LNCaP clone FGC (cell line): ENCODE measurements around the gene KLHL6.
"Not testable (repeated sequence)": the region's sequence is repeated elsewhere in the genome, so short reads cannot be mapped to it uniquely, and the experiment has no call there.

Source experiments
- DNase-seq: peaks from one replicate; pipeline ENCODE4 v3.0.0-alpha.2; 2011; ENCODE audit warnings: low read depth
- H3K4me3 ChIP-seq: 2 replicates; pipeline ENCODE4 v1.5.1; 2011; ENCODE audit warnings: mild to moderate bottlenecking, low read depth, low read length, control low read depth
- CTCF ChIP-seq: IDR thresholded peaks from 2 replicates; pipeline ENCODE4 v1.5.1; 2012; ENCODE audit warnings: mild to moderate bottlenecking; ENCODE audit not compliant: control insufficient read depth, insufficient read depth; ENCODE audit errors: extremely low read depth

KLHL6 gene

DNA sequence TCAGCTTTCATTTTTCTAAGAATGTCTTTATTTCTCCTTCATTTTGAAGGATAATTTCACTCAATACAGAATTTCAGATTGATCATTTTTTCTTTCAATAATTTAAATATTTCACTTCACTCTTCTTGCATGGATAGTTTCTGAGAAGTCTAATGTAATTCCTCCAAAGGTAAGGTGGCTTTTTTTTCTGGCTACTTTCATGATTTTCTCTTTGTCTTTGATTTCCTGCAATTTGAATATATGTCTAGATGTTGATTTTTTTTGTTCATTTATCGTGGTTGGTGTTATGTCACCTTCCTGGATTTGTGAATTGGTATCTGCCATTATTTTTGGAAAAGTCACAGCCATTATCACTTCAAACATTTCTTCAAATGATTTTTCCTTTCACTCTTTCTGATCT lies 112.5 kb downstream of the KLHL6 start:
- no peak for DNase-seq
- no peak for TF ChIP-seq CTCF
- no peak overlapping the region for H3K4me3 ChIP-seq

GRCh38 chr3:183440521-183440920 lies 115.0 kb downstream of the KLHL6 start:
- not testable (repeated sequence) for DNase-seq

GRCh38 chr3:183439515-183439914 lies 116.0 kb downstream of the KLHL6 start:
- H3K4me3 ChIP-seq, result no peak overlapping the region
- no peak for DNase-seq
- TF ChIP-seq CTCF, result no peak

More at GRCh38 chr3:183440521-183440920, 115.0 kb downstream of the KLHL6 start:
- not testable (repeated sequence) for H3K4me3 ChIP-seq

GRCh38 chr3:183438735-183439134 lies 116.8 kb downstream of the KLHL6 start:
- H3K4me3 ChIP-seq, result no peak overlapping the region
- no peak for DNase-seq
- TF ChIP-seq CTCF, result no peak

GRCh38 chr3:183437666-183438564 lies 117.6 kb downstream of the KLHL6 start:
- no peak overlapping the region for H3K4me3 ChIP-seq
- no peak for DNase-seq
- no peak for TF ChIP-seq CTCF
